Measurements from ENCODE around the gene VCPKMT.

VCPKMT gene

GRCh38 chr14:50116181-50116956, at the start of gene VCPKMT:
TSS of gene VCPKMT (minus strand) at chr14:50116572. CDS start at chr14:50116552, 20 bp downstream.
- no peak for TF ChIP-seq ZFX (IDR thresholded peaks at IDR 0.05; ENCODE audit: borderline replicate concordance)
- TF ChIP-seq CTCF (IDR thresholded peaks at IDR 0.05), result no peak
- H3K27ac ChIP-seq, result peak within 1 kb of the TSS; percentile 87

GRCh38 chr14:50156111-50156510, 39.7 kb upstream of the VCPKMT start:
- TF ChIP-seq CTCF (IDR thresholded peaks at IDR 0.05) (no peak), ZFX (IDR thresholded peaks at IDR 0.05; ENCODE audit: borderline replicate concordance) (no peak)

GRCh38 chr14:50148799-50149198, 32.4 kb upstream of the VCPKMT start:
- H3K27ac ChIP-seq, result no peak overlapping the region
- TF ChIP-seq CTCF (IDR thresholded peaks at IDR 0.05) (no peak), ZFX (IDR thresholded peaks at IDR 0.05; ENCODE audit: borderline replicate concordance) (no peak)

More at GRCh38 chr14:50156111-50156510, 39.7 kb upstream of the VCPKMT start:
- no peak overlapping the region for H3K27ac ChIP-seq

- no peak overlapping the region for H3K27ac ChIP-seq
- TF ChIP-seq ZFX (IDR thresholded peaks at IDR 0.05; ENCODE audit: borderline replicate concordance) (no peak), CTCF (IDR thresholded peaks at IDR 0.05) (no peak)
Measured at GRCh38 chr14:50139192-50139591, 22.8 kb upstream of the VCPKMT start.

GRCh38 chr14:50127802-50128201, 11.4 kb upstream of the VCPKMT start:
- TF ChIP-seq ZFX (IDR thresholded peaks at IDR 0.05; ENCODE audit: borderline replicate concordance) (no peak), CTCF (IDR thresholded peaks at IDR 0.05) (no peak)
- no peak overlapping the region for H3K27ac ChIP-seq

- no peak for TF ChIP-seq ZFX (IDR thresholded peaks at IDR 0.05; ENCODE audit: borderline replicate concordance)
- H3K27ac ChIP-seq, result no peak overlapping the region
Measured at GRCh38 chr14:50123062-50123461, 6.7 kb upstream of the VCPKMT start.

GRCh38 chr14:50122291-50122690, 5.9 kb upstream of the VCPKMT start:
- TF ChIP-seq ZFX (IDR thresholded peaks at IDR 0.05; ENCODE audit: borderline replicate concordance) (no peak), CTCF (IDR thresholded peaks at IDR 0.05) (no peak)
- H3K27ac ChIP-seq, result no peak overlapping the region

All from 22Rv1 (cell line).